Measurements from ENCODE around the gene INKA2.

The INKA2 gene

GRCh38 chr1:111739194-111739924 is at the start of gene INKA2:
Gene INKA2 (minus strand): TSS chr1:111739395. CDS start chr1:111739242, 153 bp downstream.
- peak; percentile 47 for DNase-seq

- no peak for DNase-seq
These were observed 47.5 kb upstream of the INKA2 start for GRCh38 chr1:111786669-111787207.

- no peak for DNase-seq
These were observed 45.2 kb upstream of the INKA2 start for GRCh38 chr1:111784273-111784901.

- no peak for DNase-seq
These were observed 40.4 kb upstream of the INKA2 start for GRCh38 chr1:111779546-111779945.

- no peak for DNase-seq
These were observed 39.4 kb upstream of the INKA2 start for GRCh38 chr1:111778541-111779051.

- DNase-seq, result no peak
These were observed 38.9 kb upstream of the INKA2 start for GRCh38 chr1:111778066-111778465.

- no peak for DNase-seq
These were observed 38.1 kb upstream of the INKA2 start for GRCh38 chr1:111777301-111777700.

GRCh38 chr1:111776861-111777260 is 37.7 kb upstream of the INKA2 start:
- no peak for DNase-seq

- no peak for DNase-seq
These were observed 37.2 kb upstream of the INKA2 start for GRCh38 chr1:111776391-111776790.

GRCh38 chr1:111775966-111776365 is 36.8 kb upstream of the INKA2 start:
- no peak for DNase-seq

GRCh38 chr1:111770916-111771315 is 31.7 kb upstream of the INKA2 start:
- no peak for DNase-seq

GRCh38 chr1:111769517-111770146 is 30.4 kb upstream of the INKA2 start:
- no peak for DNase-seq

GRCh38 chr1:111768625-111769024 is 29.4 kb upstream of the INKA2 start:
- DNase-seq, result no peak

- DNase-seq, result no peak
These were observed 28.8 kb upstream of the INKA2 start for GRCh38 chr1:111768023-111768422.

GRCh38 chr1:111762332-111762731 is 23.1 kb upstream of the INKA2 start:
- DNase-seq, result no peak

- no peak for DNase-seq
These were observed 22.5 kb upstream of the INKA2 start for GRCh38 chr1:111761717-111762116.

GRCh38 chr1:111758373-111758772 is 19.2 kb upstream of the INKA2 start:
- no peak for DNase-seq

- DNase-seq, result no peak
These were observed 16.9 kb upstream of the INKA2 start for GRCh38 chr1:111756124-111756513.

- peak; percentile 88 for DNase-seq
These were observed 16.3 kb upstream of the INKA2 start, which contains the start of gene DDX20 for GRCh38 chr1:111755331-111756123. Gene DDX20 (plus strand): TSS chr1:111755901. CDS start chr1:111755925, 24 bp downstream.

- DNase-seq, result peak; percentile 55
These were observed 15.8 kb upstream of the INKA2 start for GRCh38 chr1:111754984-111755330.

- no peak for DNase-seq
These were observed 12.8 kb upstream of the INKA2 start for GRCh38 chr1:111751906-111752575.

- no peak for DNase-seq
These were observed 11.7 kb upstream of the INKA2 start for GRCh38 chr1:111750856-111751255.

Data from NCI-H1436 treated with DMSO at 0.1 percent for 48 hours (cell line).